Measurements from ENCODE around the gene MTCP1.

Gene MTCP1

GRCh38 chrX:155070975-155071693 is at the start of gene MTCP1, which contains the start of the genes BRCC3 and CMC4:
Gene MTCP1, minus strand, starts transcription at chrX:155071136. Its CDS starts 5,126 bp downstream, at chrX:155066010.
Gene BRCC3, plus strand, starts transcription at chrX:155071508. Its CDS starts 20 bp downstream, at chrX:155071528.
Gene CMC4, minus strand, starts transcription at chrX:155071136. Its CDS starts 7,113 bp downstream, at chrX:155064023.
- DNase-seq (ENCODE audit: low read depth in 4 of 4, low spot score in 1 of 4), result peak; percentile 42 to 68 (median 61)

- no peak for DNase-seq (ENCODE audit: low read depth in 4 of 4, low spot score in 1 of 4)
Measured at GRCh38 chrX:155115174-155115819, 44.4 kb upstream of the MTCP1 start.

- DNase-seq (ENCODE audit: low read depth in 4 of 4, low spot score in 1 of 4), result no peak
Measured at GRCh38 chrX:155113097-155113496, 42.2 kb upstream of the MTCP1 start.

- DNase-seq (ENCODE audit: low read depth in 4 of 4, low spot score in 1 of 4), result no peak
Measured at GRCh38 chrX:155112171-155112570, 41.2 kb upstream of the MTCP1 start.

GRCh38 chrX:155108427-155108826 is 37.5 kb upstream of the MTCP1 start:
- no peak for DNase-seq (ENCODE audit: low read depth in 4 of 4, low spot score in 1 of 4)

- no peak for DNase-seq (ENCODE audit: low read depth in 4 of 4, low spot score in 1 of 4)
Measured at GRCh38 chrX:155105919-155106318, 35.0 kb upstream of the MTCP1 start.

GRCh38 chrX:155094468-155095061 is 23.6 kb upstream of the MTCP1 start:
- no peak for DNase-seq (ENCODE audit: low read depth in 4 of 4, low spot score in 1 of 4)

- no peak for DNase-seq (ENCODE audit: low read depth in 4 of 4, low spot score in 1 of 4)
Measured at GRCh38 chrX:155086961-155087735, 16.2 kb upstream of the MTCP1 start.

- DNase-seq (ENCODE audit: low read depth in 4 of 4, low spot score in 1 of 4), result peak in 2 of 4 experiments; percentile 10 to 21
Measured at GRCh38 chrX:155086202-155086840, 15.4 kb upstream of the MTCP1 start.

- no peak for DNase-seq (ENCODE audit: low read depth in 4 of 4, low spot score in 1 of 4)
Measured at GRCh38 chrX:155071694-155072280, 851 bp upstream of the MTCP1 start.

- DNase-seq (ENCODE audit: low read depth in 4 of 4, low spot score in 1 of 4), result no peak
Measured at GRCh38 chrX:155070663-155070974, 317 bp downstream of the MTCP1 start.

- DNase-seq (ENCODE audit: low read depth in 4 of 4, low spot score in 1 of 4), result no peak
Measured at GRCh38 chrX:155070038-155070437, 898 bp downstream of the MTCP1 start.

- no peak for DNase-seq (ENCODE audit: low read depth in 4 of 4, low spot score in 1 of 4)
Measured at GRCh38 chrX:155069414-155069813, 1.5 kb downstream of the MTCP1 start.

- DNase-seq (ENCODE audit: low read depth in 4 of 4, low spot score in 1 of 4), result no peak
Measured at GRCh38 chrX:155068165-155068564, 2.8 kb downstream of the MTCP1 start.

GRCh38 chrX:155065035-155065734 is 5.8 kb downstream of the MTCP1 start:
- no peak for DNase-seq (ENCODE audit: low read depth in 4 of 4, low spot score in 1 of 4)

GRCh38 chrX:155061760-155062159 is 9.2 kb downstream of the MTCP1 start:
- DNase-seq (ENCODE audit: low read depth in 4 of 4, low spot score in 1 of 4), result no peak

- DNase-seq (ENCODE audit: low read depth in 4 of 4, low spot score in 1 of 4), result peak in 3 of 4 experiments; percentile 10 to 21 (median 10)
Measured at GRCh38 chrX:155056877-155057792, 13.8 kb downstream of the MTCP1 start.

- DNase-seq (ENCODE audit: low read depth in 4 of 4, low spot score in 1 of 4), result no peak
Measured at GRCh38 chrX:155056471-155056870, 14.5 kb downstream of the MTCP1 start.

- no peak for DNase-seq (ENCODE audit: low read depth in 4 of 4, low spot score in 1 of 4)
Measured at GRCh38 chrX:155055494-155055893, 15.4 kb downstream of the MTCP1 start.
